ENCODE results near the gene MBD3L2. TPM values are rescaled to one million over a fixed set of nuclear protein-coding genes. Genes with fewer than 3 reads are reported as not detected.
"Not testable (repeated sequence)": the region's sequence is repeated elsewhere in the genome, so short reads cannot be mapped to it uniquely, and the experiment has no call there.

Gene MBD3L2
- total RNA-seq, 1 donor from 2014 or later, result not detected

DNA sequence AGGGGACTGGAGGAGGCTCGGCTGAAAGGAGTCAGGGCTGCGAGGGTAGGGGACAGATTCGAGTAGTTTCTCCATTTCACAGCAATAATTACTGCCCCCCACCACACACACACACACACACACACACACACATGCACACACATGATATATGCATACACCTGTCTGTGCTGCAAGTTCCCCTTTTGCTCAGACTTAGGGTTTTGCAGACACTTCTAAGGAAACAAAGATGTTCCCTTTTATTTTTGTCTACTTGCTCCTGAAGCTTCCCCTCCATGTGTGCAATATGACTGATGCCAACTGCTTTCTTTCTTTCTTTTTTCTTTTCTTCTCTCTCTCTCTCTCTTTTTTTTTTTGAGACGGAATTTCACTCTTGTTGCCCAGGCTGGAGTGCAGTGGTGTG, 41.3 kb upstream of the MBD3L2 start:
- Mint-ChIP-seq H3K27me3 (ENCODE audit: low read depth) (peaks cover 2% of the 10 kb centered on the region), H3K4me1 (ENCODE audit: low read depth) (no peaks in the 10 kb centered on the region), H3K27ac (ENCODE audit: unreplicated experiment) (no peak overlapping the region), H3K4me3 (ENCODE audit: unreplicated experiment) (no peak overlapping the region), H3K36me3 (ENCODE audit: low read depth) (no peaks in the 10 kb centered on the region), H3K9me3 (ENCODE audit: low read depth) (no peaks in the 10 kb centered on the region)
- TF ChIP-seq, protein P1, sequence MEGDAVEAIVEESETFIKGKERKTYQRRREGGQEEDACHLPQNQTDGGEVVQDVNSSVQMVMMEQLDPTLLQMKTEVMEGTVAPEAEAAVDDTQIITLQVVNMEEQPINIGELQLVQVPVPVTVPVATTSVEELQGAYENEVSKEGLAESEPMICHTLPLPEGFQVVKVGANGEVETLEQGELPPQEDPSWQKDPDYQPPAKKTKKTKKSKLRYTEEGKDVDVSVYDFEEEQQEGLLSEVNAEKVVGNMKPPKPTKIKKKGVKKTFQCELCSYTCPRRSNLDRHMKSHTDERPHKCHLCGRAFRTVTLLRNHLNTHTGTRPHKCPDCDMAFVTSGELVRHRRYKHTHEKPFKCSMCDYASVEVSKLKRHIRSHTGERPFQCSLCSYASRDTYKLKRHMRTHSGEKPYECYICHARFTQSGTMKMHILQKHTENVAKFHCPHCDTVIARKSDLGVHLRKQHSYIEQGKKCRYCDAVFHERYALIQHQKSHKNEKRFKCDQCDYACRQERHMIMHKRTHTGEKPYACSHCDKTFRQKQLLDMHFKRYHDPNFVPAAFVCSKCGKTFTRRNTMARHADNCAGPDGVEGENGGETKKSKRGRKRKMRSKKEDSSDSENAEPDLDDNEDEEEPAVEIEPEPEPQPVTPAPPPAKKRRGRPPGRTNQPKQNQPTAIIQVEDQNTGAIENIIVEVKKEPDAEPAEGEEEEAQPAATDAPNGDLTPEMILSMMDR (IDR thresholded peaks at IDR 0.05), result no peak
- no peak for DNase-seq (ENCODE audit: low spot score)

DNA sequence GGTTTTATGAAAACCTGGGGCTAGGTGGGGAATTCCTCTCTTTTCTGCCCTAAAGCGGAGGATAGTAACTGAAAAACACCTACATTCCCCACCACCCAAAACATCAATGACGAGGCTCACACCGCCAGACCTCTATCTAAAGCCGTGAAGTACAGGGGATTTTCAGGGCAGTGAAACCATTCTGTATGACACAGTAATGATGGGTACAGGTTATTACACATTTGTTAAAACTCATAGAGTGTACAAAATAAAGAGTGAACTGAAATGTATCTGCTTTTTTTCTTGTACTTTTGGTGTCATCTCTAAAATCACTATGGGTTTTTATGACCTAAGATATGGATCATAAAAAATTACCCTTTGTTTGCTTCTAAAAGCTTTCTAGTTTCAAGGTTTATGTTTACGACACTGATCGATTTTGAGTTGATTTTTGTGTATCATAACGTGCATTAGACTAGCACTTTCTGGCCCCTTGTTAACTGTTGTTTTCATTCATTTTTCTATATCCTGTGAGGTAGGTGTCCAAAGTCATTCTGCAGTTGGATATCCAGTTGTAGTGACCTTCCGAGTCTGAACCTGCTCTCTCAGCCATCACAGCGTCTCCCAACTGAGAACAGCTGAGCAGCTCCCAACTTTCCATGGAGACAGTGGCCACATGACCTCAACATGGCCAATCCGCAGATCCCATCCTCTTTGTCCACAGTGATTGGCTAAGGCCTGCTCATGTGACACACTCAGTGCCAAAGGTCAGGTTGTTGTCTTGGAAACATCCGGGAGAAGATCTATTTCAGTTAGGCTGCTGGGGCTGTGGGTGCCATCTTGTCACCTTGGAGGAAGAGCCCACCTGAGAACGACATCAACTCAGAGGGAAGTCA, 38.2 kb upstream of the MBD3L2 start:
- H3K4me3 Mint-ChIP-seq (ENCODE audit: unreplicated experiment), result no peak overlapping the region
- no peaks in the 10 kb centered on the region for H3K4me1 Mint-ChIP-seq (ENCODE audit: low read depth)
- H3K9me3 Mint-ChIP-seq (ENCODE audit: low read depth), result no peaks in the 10 kb centered on the region
- TF ChIP-seq, protein P1 (IDR thresholded peaks at IDR 0.05), result no peak
- H3K27ac Mint-ChIP-seq (ENCODE audit: unreplicated experiment), result no peak overlapping the region
- no peak for DNase-seq (ENCODE audit: low spot score)
- no peaks in the 10 kb centered on the region for H3K36me3 Mint-ChIP-seq (ENCODE audit: low read depth)
- H3K27me3 Mint-ChIP-seq (ENCODE audit: low read depth), result peaks cover 9% of the 10 kb centered on the region

DNA sequence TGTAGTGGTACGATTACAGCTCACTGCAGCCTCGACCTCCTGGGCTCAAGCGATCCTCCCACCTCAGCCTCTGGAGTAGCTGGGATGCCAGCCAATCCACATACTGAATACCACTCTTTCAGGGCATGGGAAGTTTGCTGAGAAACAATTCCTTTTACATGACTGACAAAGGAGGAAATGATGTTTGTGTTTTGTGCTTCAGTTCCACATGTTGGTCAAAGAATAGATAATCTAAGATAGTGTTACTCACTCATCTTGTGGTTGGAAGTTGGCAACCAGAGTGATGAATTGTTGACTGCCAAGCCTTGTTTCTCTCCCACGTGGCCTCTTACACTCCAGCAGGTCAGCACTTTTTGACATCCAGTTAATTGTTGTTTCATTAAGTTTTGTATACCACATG, 35.4 kb upstream of the MBD3L2 start:
- no peak overlapping the region for H3K27ac Mint-ChIP-seq (ENCODE audit: unreplicated experiment)
- H3K4me3 Mint-ChIP-seq (ENCODE audit: unreplicated experiment), result no peak overlapping the region
- TF ChIP-seq, protein P1 (IDR thresholded peaks at IDR 0.05), result no peak
- peaks cover 9% of the 10 kb centered on the region for H3K27me3 Mint-ChIP-seq (ENCODE audit: low read depth)
- H3K9me3 Mint-ChIP-seq (ENCODE audit: low read depth), result no peaks in the 10 kb centered on the region
- H3K4me1 Mint-ChIP-seq (ENCODE audit: low read depth), result no peaks in the 10 kb centered on the region
- no peaks in the 10 kb centered on the region for H3K36me3 Mint-ChIP-seq (ENCODE audit: low read depth)
- DNase-seq (ENCODE audit: low spot score), result no peak

DNA sequence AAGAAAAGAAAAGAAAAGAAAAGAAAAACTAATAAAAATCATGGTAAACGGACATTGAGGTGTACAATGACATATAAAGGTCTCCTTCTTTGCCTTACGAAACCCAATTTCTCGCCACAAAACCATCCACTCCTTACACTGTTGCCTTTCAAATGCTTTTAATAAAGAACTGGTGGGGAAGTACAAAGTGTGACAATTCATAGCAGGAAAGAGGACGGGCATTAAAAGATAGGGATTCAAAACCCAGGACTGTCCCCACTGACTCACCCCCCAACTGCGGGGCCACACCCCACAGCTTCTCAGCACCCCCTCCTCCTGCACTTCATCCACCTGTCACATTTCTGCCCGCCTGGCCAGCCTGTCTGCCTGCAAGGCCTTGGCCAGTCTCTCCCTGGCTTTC, 30.3 kb upstream of the MBD3L2 start:
- TF ChIP-seq, protein P1 (IDR thresholded peaks at IDR 0.05), result no peak
- no peaks in the 10 kb centered on the region for H3K9me3 Mint-ChIP-seq (ENCODE audit: low read depth)
- peaks cover 7% of the 10 kb centered on the region for H3K27me3 Mint-ChIP-seq (ENCODE audit: low read depth)
- no peak overlapping the region for H3K27ac Mint-ChIP-seq (ENCODE audit: unreplicated experiment)
- no peaks in the 10 kb centered on the region for H3K4me1 Mint-ChIP-seq (ENCODE audit: low read depth)
- no peak overlapping the region for H3K4me3 Mint-ChIP-seq (ENCODE audit: unreplicated experiment)
- no peaks in the 10 kb centered on the region for H3K36me3 Mint-ChIP-seq (ENCODE audit: low read depth)
- no peak for DNase-seq (ENCODE audit: low spot score)

DNA sequence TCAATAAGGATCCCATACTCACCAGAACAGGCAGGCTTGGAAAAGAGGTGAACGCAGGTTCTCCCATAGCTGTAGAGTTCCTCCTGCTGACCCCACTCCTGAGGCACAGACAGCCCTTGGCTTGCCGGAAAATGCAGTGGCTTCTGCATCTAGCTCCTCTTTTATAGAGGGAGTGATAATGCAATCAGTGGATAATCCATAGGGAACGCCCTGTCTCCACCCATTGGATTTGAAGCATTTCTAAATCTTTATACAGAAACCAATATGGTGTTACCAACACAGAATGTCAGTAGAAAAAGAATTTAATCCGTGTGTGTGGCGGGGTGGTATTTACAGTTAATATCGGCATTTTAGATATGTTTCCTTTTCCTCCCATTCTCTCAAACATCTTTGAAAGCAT, 27.8 kb upstream of the MBD3L2 start, which contains the start of gene MBD3L2B:
Gene MBD3L2B, minus strand, starts transcription at position 101 of the 400 bp plus-strand sequence. Its CDS starts 34 bp downstream, at position 67.
- not testable (repeated sequence) for H3K36me3 Mint-ChIP-seq (ENCODE audit: low read depth); H3K9me3 Mint-ChIP-seq (ENCODE audit: low read depth); DNase-seq (ENCODE audit: low spot score); H3K4me3 Mint-ChIP-seq (ENCODE audit: unreplicated experiment); H3K4me1 Mint-ChIP-seq (ENCODE audit: low read depth); H3K27ac Mint-ChIP-seq (ENCODE audit: unreplicated experiment); H3K27me3 Mint-ChIP-seq (ENCODE audit: low read depth)

DNA sequence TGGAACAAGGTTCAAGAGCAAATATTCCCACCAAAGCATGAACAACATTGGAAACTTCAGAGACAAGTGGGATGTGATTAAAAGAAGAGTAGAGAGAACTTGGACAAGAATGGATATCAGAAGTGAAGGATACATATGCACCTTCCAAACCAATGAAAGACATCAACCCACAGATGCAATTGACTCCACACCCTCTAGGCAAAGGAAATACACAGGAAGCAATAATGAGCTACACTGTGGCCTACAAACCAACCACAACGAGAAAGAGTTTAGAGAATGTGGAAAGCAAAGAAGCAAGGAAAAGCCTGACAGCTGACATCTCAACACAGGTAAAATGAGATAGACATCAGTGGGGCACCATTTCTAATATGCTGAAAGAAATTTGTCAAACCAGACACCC, 20.3 kb upstream of the MBD3L2 start:
- H3K4me1 Mint-ChIP-seq (ENCODE audit: low read depth); H3K36me3 Mint-ChIP-seq (ENCODE audit: low read depth); DNase-seq (ENCODE audit: low spot score); H3K4me3 Mint-ChIP-seq (ENCODE audit: unreplicated experiment); H3K27me3 Mint-ChIP-seq (ENCODE audit: low read depth); H3K27ac Mint-ChIP-seq (ENCODE audit: unreplicated experiment); H3K9me3 Mint-ChIP-seq (ENCODE audit: low read depth): not testable (repeated sequence)

DNA sequence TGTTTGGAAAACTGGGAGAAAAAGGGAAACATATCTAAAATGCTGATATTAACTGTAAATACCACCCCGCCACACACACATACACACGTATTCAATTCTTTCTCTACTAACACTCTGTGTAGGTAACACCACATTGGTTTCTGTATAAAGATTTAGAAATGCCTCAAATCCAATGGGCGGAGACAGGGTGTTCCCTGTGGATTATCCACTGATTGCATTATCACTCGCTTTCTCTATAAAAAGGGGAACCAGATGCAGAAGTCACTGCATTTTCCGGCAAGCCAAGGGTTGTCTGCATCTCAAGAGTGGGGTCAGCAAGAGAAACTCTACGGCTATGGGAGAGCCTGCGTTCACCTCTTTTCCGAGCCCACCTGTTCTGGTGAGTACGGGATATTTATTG, 18.8 kb upstream of the MBD3L2 start, which contains the start of gene MBD3L5:
Gene MBD3L5, plus strand, starts transcription at position 301 of the 400 bp plus-strand sequence. Its CDS starts 34 bp downstream, at position 335.
- H3K9me3 Mint-ChIP-seq (ENCODE audit: low read depth); H3K27me3 Mint-ChIP-seq (ENCODE audit: low read depth); H3K4me1 Mint-ChIP-seq (ENCODE audit: low read depth); H3K4me3 Mint-ChIP-seq (ENCODE audit: unreplicated experiment); DNase-seq (ENCODE audit: low spot score); H3K27ac Mint-ChIP-seq (ENCODE audit: unreplicated experiment); H3K36me3 Mint-ChIP-seq (ENCODE audit: low read depth): not testable (repeated sequence)

DNA sequence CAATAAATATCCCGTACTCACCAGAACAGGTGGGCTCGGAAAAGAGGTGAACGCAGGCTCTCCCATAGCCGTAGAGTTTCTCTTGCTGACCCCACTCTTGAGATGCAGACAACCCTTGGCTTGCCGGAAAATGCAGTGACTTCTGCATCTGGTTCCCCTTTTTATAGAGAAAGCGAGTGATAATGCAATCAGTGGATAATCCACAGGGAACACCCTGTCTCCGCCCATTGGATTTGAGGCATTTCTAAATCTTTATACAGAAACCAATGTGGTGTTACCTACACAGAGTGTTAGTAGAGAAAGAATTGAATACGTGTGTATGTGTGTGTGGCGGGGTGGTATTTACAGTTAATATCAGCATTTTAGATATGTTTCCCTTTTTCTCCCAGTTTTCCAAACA, 9.0 kb upstream of the MBD3L2 start, which contains the start of gene MBD3L4:
Gene MBD3L4, minus strand, starts transcription at position 101 of the 400 bp plus-strand sequence. Its CDS starts 35 bp downstream, at position 66.
- not testable (repeated sequence) for H3K36me3 Mint-ChIP-seq (ENCODE audit: low read depth); H3K27ac Mint-ChIP-seq (ENCODE audit: unreplicated experiment); H3K4me3 Mint-ChIP-seq (ENCODE audit: unreplicated experiment); H3K9me3 Mint-ChIP-seq (ENCODE audit: low read depth); H3K27me3 Mint-ChIP-seq (ENCODE audit: low read depth); H3K4me1 Mint-ChIP-seq (ENCODE audit: low read depth); DNase-seq (ENCODE audit: low spot score)

DNA sequence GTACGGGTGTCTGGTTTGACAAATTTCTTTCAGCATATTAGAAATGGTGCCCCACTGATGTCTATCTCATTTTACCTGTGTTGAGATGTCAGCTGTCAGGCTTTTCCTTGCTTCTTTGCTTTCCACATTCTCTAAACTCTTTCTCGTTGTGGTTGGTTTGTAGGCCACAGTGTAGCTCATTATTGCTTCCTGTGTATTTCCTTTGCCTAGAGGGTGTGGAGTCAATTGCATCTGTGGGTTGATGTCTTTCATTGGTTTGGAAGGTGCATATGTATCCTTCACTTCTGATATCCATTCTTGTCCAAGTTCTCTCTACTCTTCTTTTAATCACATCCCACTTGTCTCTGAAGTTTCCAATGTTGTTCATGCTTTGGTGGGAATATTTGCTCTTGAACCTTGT, 7.6 kb upstream of the MBD3L2 start:
- H3K9me3 Mint-ChIP-seq (ENCODE audit: low read depth); H3K4me1 Mint-ChIP-seq (ENCODE audit: low read depth); H3K27me3 Mint-ChIP-seq (ENCODE audit: low read depth); H3K36me3 Mint-ChIP-seq (ENCODE audit: low read depth); DNase-seq (ENCODE audit: low spot score); H3K27ac Mint-ChIP-seq (ENCODE audit: unreplicated experiment); H3K4me3 Mint-ChIP-seq (ENCODE audit: unreplicated experiment): not testable (repeated sequence)

All from chondrocyte (in vitro differentiated cells).